T-helper 2 cell treated with Interferon-gamma antibody and Interleukin-4, amounts not matched to agents 100 ng/mL and 5 ng/mL, for 36 hours (primary cell): ENCODE data around the gene CORO2A. TPM values are rescaled to one million over a fixed set of nuclear protein-coding genes. Genes with fewer than 3 reads are reported as not detected.
"Not testable (repeated sequence)": the region's sequence is repeated elsewhere in the genome, so short reads cannot be mapped to it uniquely, and the experiment has no call there.

ENCODE experiments used
- intact Hi-C: fragments of 100-400 bp; cut with micrococcal nuclease; formaldehyde crosslinking; loops from one replicate; pipeline ENCODE4 v1.15.1; 2023
- total RNA-seq: library from RNA; stranded (reverse); gene quantifications from 2 replicates; pipeline ENCODE4 v1.2.3, GENCODE V29; 2022

The CORO2A gene
- total RNA-seq, 1 donor from 2014 or later: 3.2 TPM

DNA sequence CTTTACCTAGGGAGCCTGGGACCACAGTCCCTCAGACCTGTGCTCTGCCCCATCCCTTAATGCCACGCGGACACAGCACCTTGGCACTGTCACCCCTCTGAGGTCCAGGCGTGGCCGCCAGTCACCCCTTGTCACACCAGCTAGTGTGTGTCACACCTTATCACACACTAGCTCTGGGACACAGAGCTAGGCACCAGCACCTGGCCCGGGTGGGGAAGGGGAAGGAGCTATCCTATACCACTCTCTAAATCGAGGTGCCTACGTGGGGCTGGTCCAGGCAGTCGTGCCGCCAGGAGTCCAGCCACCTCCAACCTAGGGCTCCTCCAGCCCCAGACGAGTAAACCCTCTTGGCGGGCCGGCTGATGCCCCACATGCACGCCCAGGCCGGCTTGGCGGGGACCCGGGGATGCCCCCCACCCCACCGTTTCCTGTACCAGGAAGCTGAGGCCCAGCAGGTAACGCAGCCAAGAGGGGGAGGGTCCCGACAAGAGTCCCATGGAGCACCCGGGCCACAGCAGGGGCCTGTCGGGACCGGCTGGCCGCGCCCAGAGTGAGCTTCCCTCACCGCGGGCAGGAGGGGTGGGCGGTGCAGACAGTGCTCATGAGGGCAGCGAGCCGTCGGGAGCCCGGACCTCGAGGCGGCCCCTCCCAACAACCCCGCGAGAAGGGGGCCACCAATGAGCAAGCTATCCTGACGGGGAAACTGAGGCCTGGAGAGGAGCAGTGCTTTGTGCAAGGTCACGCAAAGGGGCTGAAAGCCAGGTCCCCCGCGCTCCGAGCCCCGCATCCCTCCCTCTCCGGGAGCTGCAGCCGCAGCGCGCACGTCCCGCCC is 550 bp downstream of the CORO2A start:
- intact Hi-C loops: loop anchor here (1.0 to 5.0 kb wide), 3 partner anchors 63 to 90 kb away; partner anchors contain the start of genes TBC1D2 and TRIM14

- intact Hi-C loops: loop anchor here (5.0 kb wide), 1 partner anchor 89 kb away; no protein-coding TSS in a partner anchor
Observed at GRCh38 chr9:98191181-98191608, 1.2 kb downstream of the CORO2A start.

GRCh38 chr9:98190757-98191105 is 1.7 kb downstream of the CORO2A start:
- intact Hi-C loops: loop anchor here (5.0 kb wide), 1 partner anchor 88 kb away; no protein-coding TSS in a partner anchor

DNA sequence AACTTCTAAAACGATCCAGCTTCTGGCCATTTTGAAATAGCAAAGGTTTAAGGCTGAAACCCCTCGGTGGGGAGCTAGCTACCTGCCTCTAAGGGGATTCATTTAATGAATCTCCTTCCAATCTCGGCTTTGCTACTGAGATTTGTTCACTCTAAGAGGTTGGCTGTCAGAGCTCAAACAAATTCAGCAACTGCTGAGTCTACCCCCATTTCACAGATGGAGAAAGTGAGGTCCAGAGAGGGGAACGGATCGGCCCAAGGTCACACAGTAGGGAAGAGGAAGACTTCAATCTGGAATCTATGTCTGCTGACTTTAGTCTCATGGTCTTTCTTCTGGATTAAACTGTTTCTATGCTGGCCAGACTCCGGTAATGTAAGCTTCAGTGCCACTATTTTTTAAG is 3.0 kb downstream of the CORO2A start:
- intact Hi-C loops: no loop called here

GRCh38 chr9:98187926-98188325 is 4.5 kb downstream of the CORO2A start:
- intact Hi-C loops: no loop called here

DNA sequence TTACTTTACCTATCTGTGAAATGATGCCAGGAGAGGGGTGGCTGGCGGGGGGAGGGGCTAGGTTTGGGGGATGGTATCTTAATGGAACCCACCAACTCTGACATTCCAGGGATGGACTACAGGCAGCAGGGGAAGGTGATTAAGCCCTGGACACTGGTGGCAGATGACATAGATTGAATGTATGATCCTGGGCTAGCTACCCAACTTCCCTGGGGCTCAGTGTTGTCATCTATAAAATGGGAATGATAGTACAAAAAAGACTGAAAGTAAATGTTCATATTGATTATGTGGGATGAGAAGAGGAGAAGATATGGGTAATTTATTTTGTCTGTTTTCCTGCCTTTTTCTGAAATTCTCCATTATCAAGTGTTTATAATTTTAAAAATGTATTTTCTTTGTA is 6.2 kb downstream of the CORO2A start:
- intact Hi-C loops: no loop called here

DNA sequence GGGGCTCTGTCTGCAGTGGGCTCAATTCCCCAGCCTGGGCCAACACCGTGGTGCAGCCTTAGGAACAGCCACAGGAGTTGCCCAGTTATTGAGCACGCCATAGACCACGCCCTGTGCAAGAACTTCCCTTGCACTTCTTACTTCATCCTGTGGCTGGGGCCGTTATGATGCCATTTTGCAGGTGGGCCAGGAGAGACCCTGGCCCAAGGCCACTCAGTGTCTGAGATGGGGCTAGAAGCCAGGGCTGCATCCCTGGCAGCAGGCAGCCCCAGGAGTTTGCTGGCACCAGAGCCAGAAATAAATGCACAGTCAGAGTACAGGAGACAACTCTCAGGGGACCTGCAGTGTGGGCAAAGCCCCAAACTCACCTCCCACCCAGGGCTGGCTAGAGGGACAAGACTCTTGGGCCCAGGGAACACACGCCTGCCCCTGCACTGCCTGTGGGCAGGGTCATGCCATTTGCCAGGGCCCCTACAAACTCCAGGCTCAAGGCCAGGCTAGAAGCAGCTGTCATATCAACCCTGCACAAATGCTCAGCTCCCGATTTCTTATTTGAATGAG is 6.7 kb downstream of the CORO2A start:
- intact Hi-C loops: no loop called here

DNA sequence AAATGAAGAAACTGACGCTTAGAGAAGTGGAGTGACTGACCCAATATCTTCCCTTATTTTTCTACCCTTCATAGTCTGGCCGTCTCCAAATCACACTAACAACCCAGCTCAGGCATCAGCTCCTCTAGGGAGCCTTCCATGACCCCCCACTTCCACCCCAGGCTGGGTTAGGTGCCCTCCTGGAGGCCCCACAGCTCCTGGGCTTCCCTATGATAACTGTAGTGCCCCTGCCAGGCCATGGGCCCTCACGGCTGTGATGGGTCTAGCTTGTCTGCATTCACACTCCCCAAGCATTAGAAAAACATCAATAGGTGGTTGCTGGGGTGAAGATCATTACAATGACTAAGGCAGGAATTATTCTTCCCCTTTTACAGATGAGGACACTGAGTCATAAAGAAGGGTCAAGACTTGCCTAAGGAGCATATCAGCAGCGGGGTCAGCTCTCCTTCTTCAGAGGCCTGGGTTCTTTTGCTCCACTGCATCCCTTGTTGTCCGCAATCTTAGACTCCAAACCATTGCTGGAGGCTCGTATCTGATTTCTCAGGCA is 7.3 kb downstream of the CORO2A start:
- intact Hi-C loops: no loop called here

- intact Hi-C loops: no loop called here
Observed at GRCh38 chr9:98184326-98184725, 8.1 kb downstream of the CORO2A start.

DNA sequence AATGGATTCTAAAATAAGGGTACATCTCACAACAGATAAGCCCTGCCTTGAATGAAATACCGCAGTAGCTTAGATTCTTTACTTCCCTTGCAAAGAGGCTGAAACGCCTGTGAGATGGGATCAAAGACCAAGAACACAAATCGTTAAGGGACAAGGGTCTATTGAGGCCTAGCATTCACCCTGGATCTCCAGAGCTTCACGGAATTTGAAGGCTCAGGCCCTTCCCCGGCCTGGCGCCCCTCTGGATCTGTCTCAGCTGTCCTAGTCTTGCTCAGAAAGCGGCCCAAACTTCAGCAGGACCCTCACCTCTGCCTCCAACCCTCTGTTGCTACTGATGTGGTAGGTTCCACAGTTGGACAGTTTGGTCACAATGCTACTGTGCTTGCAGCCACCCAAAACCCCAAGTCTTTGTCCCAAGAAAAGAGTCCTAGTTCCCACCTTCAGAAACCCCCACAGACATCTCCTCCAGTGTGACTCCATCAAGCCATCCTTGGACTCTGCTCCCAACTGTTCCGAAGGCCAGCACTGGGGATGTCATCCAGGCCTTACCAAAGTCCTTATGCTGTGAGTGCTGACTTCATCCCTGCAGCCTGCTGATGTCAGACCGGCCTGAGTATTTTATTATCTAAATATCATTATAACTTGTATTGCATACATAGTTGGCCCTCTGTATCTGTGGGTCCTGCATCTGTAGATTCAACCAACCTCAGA is 9.4 kb downstream of the CORO2A start:
- intact Hi-C loops: no loop called here

DNA sequence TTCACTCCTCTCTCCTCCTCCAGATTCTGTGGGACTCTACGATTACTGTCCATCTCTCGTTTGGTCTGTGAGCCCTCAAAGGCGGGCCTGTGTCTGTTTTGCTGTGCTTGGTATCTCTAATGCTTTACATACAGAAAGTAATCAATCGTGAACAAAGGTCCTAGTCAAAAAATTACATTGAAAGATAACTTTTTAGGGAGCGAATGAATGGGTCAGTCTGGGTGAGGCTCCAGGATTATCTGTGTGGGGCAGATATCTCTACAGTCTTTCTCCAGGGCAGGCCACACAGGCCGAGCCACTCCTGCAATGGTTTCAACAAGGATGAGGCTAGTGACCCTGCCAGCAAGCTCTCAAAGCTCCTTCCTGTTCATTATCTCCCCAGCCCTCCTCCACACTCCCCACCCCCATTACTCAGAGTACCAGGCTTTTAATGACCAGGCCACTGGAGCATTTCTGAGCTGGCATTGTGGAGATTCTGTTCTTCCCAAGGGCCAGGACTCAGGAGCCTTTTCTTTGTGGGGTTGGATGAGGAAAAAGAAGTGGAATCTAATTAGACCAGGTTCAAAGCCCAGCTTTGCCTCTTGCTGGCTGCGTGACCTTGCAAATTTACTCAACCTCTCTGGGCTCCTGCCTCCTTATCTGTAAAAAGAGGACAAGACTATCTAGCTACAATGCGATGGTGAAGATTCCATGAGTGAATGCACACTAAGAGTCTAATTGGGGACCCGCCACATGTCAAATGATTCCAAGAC is 10.2 kb downstream of the CORO2A start:
- intact Hi-C loops: no loop called here

- intact Hi-C loops: no loop called here
Observed at GRCh38 chr9:98181746-98182068, 10.7 kb downstream of the CORO2A start.

- intact Hi-C loops: no loop called here
Observed at GRCh38 chr9:98180996-98181395, 11.4 kb downstream of the CORO2A start.

DNA sequence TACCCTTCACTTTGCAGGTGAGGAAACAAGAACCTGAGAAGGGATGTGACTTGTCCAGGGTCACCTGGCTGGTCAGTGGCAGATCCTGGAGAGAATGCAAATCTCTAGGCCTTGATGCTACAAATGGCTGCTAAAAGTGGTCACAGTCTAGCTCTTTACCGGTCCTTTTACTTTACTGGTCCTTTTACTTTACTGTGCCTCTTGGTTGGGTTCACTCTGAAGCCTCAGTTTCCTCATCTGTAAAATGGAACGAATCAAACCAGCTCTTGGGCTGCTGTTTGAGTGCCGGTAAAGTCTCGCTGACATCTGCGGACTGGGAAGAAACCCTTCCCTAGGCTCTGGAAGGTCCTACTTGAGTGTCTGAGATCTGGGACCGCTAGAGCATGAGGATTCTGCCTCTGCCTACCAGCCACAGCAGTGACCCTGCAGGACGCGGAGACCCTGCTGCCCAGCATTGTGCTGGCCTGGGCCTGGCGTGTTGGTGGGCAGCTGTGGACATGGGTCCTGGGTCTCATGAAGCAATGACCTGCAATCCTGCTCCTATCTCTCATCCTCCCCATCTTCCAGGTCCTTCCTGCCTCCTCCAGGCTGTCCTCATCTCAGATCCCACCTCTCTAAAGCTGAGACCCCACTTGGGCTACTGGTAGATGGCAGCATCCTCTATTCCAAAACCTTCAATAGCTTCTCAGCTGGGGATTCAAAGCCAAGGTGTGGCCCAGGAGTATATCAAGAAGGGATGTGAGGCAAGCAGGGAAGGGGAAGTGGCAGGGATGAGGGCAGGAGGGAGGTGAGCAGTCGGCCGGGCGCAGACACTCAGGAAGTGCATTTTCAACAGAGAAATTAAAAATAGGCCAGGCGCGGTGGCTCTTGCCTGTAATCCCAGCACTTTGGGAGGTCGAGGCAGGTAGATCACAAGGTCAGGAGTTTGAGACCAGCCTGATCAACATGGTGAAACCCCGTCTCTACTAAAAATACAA is 13.3 kb downstream of the CORO2A start:
- intact Hi-C loops: no loop called here

DNA sequence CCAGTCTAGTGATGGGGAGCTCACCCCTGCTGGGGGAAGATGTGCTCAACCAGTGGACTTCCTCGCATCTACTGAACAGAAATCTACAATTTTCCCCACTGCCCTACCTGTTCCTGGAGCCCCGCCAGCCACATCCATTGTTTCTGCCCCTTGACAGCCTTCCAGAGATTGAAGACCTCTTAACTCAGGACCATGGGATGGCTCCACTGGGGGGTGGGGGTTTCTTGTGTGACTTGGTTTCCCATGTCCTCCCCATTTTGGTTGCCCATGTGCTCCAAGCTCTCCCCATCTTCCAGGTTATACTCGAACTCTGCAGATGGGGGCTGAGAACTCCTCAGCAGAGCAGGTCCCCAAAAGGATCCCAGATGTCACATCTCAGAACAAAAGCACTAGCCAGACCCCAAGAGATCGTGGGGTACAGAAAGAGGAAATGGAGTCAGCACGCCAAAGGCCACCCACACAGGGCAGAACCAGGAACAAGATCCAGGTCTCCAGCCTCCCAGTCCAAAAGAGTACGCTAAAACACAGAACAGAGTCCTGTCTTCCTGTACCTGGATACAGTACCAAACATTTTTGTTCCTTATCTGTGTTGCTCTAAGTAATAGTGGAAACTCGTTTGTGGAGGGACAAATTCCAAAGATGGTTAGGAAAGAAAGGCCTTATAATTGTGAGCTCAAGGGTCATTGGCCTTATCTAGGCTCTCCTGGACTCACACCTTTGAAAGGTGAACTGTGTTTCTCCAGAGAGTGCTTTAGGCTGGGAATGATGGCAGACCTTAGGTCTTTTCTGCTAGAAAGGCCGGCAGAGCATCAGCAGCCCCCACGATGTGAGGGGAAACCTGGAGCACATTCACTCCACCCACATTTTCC is 15.8 kb downstream of the CORO2A start:
- intact Hi-C loops: no loop called here

DNA sequence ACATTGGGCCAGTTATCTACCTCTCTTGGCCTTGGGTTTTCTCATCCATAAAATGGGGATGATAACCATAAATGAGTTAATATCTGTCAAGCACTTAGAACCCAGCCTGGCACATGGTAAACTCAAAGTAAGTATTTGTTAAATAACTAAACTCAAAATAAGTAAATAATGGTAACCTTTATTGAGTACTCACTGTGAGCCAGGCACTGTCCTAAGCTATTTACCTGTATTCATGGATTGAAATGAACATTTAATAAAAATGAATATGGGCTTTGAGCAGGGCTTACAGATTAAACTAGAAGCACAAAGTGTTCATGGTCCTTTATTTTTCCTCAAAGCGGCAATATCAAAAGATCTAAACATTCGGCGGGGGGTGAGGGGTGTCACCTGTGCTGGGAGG is 16.7 kb downstream of the CORO2A start:
- intact Hi-C loops: no loop called here

- intact Hi-C loops: no loop called here
Observed at GRCh38 chr9:98175028-98175569, 17.3 kb downstream of the CORO2A start.

DNA sequence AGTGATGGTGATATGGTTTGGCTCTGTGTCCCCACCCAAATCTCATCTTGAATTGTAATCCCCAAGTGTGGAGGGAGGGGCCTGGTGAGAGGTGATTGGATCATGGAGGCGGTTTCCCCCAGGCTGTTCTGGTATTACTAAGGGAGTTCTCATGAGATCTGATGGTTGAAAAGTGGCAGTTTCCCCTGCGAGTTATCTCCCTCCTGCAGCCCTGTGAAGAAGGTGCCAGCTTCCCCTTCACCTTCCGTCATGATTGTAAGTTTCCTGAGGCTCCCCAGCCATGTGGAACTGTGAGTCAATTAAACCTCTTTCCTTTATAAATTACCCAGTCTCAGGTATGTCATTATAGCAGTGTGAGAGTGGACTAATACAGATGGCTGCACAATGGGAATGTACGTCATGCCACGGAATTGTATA is 17.9 kb downstream of the CORO2A start:
- intact Hi-C loops: not testable (repeated sequence)

GRCh38 chr9:98173181-98173580 is 19.3 kb downstream of the CORO2A start:
- intact Hi-C loops: no loop called here
